ENCODE measurements around the gene ZMYM4. TPM values are rescaled to one million over a fixed set of nuclear protein-coding genes. Genes with fewer than 3 reads are reported as not detected.

ZMYM4 gene
- total and polyA plus RNA-seq, 7 donors = 4.2 to 46.0 (median 36.7) TPM

DNA sequence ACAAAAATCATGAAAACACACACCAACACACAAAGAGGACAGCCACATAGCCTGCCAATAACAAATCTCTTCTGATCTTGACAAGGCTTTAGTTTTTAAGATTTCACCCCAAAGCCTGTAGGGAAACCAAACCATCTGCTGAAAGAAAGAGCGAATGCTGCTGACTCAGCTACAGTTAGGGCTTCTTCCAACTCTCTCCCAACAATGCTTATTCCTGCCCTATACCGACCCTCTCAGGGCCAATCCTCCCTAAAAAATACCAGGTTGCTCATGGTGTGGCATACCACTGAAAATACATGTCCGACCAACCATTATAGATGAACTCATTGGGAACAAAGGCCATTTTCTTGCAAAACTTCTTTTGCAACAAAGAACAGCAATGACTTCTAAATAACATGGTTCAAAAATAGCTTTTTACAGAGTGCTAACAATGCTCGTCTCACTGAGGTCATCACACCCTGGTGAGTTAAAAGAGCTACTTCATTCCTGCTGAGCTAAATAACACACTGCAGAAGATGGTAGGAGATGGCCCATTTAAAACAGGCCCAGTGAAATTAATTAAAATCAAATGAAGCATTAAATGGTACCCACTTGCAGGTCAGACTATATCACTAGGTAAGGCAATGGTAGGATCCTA lies 202.6 kb downstream of the ZMYM4 start:
- H3K4me3 ChIP-seq = no peak overlapping the region
- peaks cover 0 to 68% (median 13%) of the 10 kb centered on the region in 4 donors for H3K36me3 ChIP-seq
- TF ChIP-seq, protein P1, sequence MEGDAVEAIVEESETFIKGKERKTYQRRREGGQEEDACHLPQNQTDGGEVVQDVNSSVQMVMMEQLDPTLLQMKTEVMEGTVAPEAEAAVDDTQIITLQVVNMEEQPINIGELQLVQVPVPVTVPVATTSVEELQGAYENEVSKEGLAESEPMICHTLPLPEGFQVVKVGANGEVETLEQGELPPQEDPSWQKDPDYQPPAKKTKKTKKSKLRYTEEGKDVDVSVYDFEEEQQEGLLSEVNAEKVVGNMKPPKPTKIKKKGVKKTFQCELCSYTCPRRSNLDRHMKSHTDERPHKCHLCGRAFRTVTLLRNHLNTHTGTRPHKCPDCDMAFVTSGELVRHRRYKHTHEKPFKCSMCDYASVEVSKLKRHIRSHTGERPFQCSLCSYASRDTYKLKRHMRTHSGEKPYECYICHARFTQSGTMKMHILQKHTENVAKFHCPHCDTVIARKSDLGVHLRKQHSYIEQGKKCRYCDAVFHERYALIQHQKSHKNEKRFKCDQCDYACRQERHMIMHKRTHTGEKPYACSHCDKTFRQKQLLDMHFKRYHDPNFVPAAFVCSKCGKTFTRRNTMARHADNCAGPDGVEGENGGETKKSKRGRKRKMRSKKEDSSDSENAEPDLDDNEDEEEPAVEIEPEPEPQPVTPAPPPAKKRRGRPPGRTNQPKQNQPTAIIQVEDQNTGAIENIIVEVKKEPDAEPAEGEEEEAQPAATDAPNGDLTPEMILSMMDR (IDR thresholded peaks at IDR 0.05) = no peak
- TF ChIP-seq POLR2AphosphoS5 (IDR thresholded peaks at IDR 0.05) (no peak), POLR2A (IDR thresholded peaks at IDR 0.05) (no peak), EP300 (IDR thresholded peaks at IDR 0.05) (no peak)
- no peaks in the 10 kb centered on the region for H3K4me1 ChIP-seq
- intact Hi-C loops (cut with DNase I) = no loop called here
- no peak for DNase-seq
- H3K9me3 ChIP-seq = no peaks in the 10 kb centered on the region
- 94 to 97% methylated on average over 4 of the region's 4 CpGs for WGBS, 2 donors
- H3K27me3 ChIP-seq = no peaks in the 10 kb centered on the region
- H3K27ac ChIP-seq = no peak overlapping the region

Small RNA genes within 50 kb of the gene (small RNA-seq; reads per million reads assigned to genes)
- 0 reads per million in 3 donors for gene RF00091

Other genes starting within 250 kb of the ZMYM4 start
- gene ZMYM6, start 236.8 kb upstream of the ZMYM4 start, total RNA-seq = 10 to 100 TPM; 12.3 to 18.0 (median 14.5) TPM
- 1 to 10 TPM; 5.4 to 8.7 (median 6.7) TPM for gene ZMYM6, start 236.8 kb upstream of the ZMYM4 start, polyA plus RNA-seq
- gene ZMYM1, start 189.3 kb upstream of the ZMYM4 start, total RNA-seq = 10 to 100 TPM; 13.0 to 29.6 (median 19.3) TPM
- gene ZMYM1, start 189.3 kb upstream of the ZMYM4 start, polyA plus RNA-seq = 1 to 10 TPM; 1.8 to 3.7 (median 2.1) TPM
- 100 to 1,000 TPM; 118 to 194 (median 153) TPM for gene SFPQ, start 75.6 kb upstream of the ZMYM4 start, total RNA-seq
- 100 to 1,000 TPM in 1 of 3 donors, 10 to 100 TPM in 2; 55.9 to 152 (median 56.4) TPM for gene SFPQ, start 75.6 kb upstream of the ZMYM4 start, polyA plus RNA-seq